Measurements from ENCODE around the gene GBX2. TPM values are rescaled to one million over a fixed set of nuclear protein-coding genes. Genes with fewer than 3 reads are reported as not detected.

The GBX2 gene
- total and polyA plus RNA-seq, 9 of the 15 experiments (the other 6 are each of a cell fraction or from before 2014, with no cell fraction given), result 0.03 to 0.53 (median 0.27) TPM; not detected in 1

- TF ChIP-seq NKRF (IDR thresholded peaks at IDR 0.05; ENCODE audit: borderline replicate concordance) (no peak), FOXO4 (CRISPR knock-in tag; IDR thresholded peaks at IDR 0.05) (no peak), HSF4 (CRISPR knock-in tag; IDR thresholded peaks at IDR 0.05; ENCODE audit: borderline replicate concordance) (no peak), RHOXF2B (CRISPR knock-in tag; conservative IDR thresholded peaks at IDR 0.05) (no peak), ZNF778 (CRISPR knock-in tag; IDR thresholded peaks at IDR 0.05) (no peak), RBM22 (IDR thresholded peaks at IDR 0.05; ENCODE audit: low read depth, low read length, poor library complexity, severe bottlenecking) (no peak), SFPQ (IDR thresholded peaks at IDR 0.05; ENCODE audit: low read depth, low read length) (no peak), ZMIZ1 (IDR thresholded peaks at IDR 0.05; ENCODE audit: low read depth in 2 of 2, low read length in 2 of 2) (no peak), MLLT1 (IDR thresholded peaks at IDR 0.05) (no peak), TEAD4 (IDR thresholded peaks at IDR 0.05; ENCODE audit: low read length) (no peak), TEAD4 (CRISPR knock-in tag; IDR thresholded peaks at IDR 0.05; ENCODE audit: borderline replicate concordance) (no peak)
Measured at GRCh38 chr2:236169151-236169721, 1.1 kb upstream of the GBX2 start (continued).

Data from K562 (cell line).